SU-DHL-6 (cell line): Measurements from ENCODE around the gene PRDM16.

ENCODE experiments used
- EZH2phosphoT487 ChIP-seq: fragments of 200-600 bp; sonication (generic), shearing (Covaris generic); conservative IDR thresholded peaks from 2 replicates; pipeline ENCODE4 v1.6.1; 2018; ENCODE audit warnings: mild to moderate bottlenecking, antibody characterized with exemption, low read length, moderate library complexity, mixed read lengths
- TF ChIP-seq, protein P1 (sequence below): fragments of 200-600 bp; sonication (generic); IDR thresholded peaks from one replicate; pipeline ENCODE4 v1.5.1; 2017; ENCODE audit warnings: antibody characterized with exemption, mild to moderate bottlenecking, low read length, moderate library complexity; ENCODE audit not compliant: insufficient read depth, poor library complexity, severe bottlenecking

DNA sequence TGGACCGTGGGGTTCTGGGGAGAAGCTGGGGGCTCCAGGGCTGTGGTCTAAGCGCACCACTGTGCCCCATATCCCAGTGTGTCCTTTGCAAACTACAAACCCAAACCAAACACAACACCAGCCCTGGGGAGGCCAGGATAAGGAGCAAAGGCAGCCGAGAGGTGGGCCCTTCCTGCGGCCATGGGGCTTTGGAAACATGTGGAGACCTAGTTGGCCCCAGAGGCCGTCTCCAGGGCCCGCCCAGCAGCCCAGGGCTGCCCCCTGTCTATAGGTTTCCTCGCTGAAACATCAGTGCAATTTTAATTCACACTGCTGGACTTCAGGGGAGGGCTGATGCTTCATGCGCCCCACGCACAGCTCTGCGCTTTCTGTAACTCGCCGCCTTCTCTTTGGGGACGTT is 61.3 kb downstream of the PRDM16 start:
- TF ChIP-seq, protein P1, sequence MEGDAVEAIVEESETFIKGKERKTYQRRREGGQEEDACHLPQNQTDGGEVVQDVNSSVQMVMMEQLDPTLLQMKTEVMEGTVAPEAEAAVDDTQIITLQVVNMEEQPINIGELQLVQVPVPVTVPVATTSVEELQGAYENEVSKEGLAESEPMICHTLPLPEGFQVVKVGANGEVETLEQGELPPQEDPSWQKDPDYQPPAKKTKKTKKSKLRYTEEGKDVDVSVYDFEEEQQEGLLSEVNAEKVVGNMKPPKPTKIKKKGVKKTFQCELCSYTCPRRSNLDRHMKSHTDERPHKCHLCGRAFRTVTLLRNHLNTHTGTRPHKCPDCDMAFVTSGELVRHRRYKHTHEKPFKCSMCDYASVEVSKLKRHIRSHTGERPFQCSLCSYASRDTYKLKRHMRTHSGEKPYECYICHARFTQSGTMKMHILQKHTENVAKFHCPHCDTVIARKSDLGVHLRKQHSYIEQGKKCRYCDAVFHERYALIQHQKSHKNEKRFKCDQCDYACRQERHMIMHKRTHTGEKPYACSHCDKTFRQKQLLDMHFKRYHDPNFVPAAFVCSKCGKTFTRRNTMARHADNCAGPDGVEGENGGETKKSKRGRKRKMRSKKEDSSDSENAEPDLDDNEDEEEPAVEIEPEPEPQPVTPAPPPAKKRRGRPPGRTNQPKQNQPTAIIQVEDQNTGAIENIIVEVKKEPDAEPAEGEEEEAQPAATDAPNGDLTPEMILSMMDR: no peak
- TF ChIP-seq EZH2phosphoT487: no peak
